GM18870 (cell line): Measurements from ENCODE around the gene ARL8B.

ENCODE experiments used
- ATAC-seq: cut with Tn5 transposase; IDR thresholded peaks from one replicate; pipeline ENCODE4 v1.9.1; 2021; ENCODE audit warnings: moderate library complexity; ENCODE audit not compliant: unreplicated experiment

ARL8B gene

DNA sequence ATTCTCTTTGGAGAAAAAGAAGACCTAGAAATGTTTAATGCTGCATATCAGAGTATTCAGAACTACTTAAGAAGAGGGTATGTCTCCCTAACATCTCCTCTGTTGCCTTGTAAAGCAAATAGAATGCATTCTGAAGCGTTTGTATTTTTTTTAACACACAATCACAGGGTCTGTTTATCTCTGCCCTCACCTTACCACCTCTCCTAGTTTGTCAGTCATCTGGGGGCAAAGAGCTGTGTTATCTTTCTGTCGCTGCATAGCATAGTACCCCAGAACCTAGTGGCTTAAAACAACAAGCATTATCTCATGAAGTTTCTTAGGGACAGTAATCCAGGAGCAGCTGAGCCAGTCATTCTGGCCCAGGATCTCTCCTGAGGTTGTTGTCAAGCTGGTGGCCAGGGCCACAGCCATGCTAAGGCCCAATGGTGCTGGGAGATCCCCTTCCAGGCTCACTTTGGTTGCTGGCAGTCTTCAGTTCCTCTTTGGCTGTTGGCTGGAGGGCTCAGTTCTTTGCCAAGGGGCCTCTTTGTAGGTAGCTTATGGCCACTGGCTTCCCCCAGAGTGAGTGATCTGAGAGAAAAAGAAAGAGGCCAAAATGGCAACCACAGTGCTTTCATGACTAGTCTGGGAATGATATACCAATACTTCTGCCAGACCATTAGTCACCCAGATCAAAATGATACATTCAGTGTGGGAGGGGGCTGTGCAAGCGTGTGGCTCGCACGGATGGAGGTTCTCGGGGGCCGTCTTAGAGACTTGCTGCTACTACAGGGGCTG is 83.3 kb downstream of the ARL8B start:
- peak; percentile 99 for ATAC-seq

DNA sequence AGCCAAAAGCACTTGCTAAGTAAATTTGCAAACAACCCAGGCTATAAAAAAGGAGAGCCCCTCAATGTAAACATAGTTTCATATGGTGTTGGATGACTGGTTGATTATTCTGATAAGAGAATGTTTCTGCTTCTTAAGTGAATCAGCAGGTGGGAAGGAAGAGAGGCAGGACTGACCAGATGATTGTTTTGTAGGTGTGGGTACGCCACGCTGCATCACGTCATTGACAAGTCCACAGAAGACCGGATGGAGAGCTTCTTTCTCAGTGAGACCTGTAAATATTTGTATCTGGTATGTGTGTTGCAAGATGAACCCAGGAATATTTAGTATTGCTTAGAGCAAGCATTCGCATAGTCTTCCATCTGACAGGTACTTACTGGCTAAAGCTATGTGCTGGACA is 88.8 kb downstream of the ARL8B start:
- no peak for ATAC-seq

GRCh38 chr3:5212628-5213573 is 90.8 kb downstream of the ARL8B start:
- no peak for ATAC-seq

- ATAC-seq: no peak
Measured at GRCh38 chr3:5213574-5213966, 91.5 kb downstream of the ARL8B start.

- no peak for ATAC-seq
Measured at GRCh38 chr3:5214352-5214751, 92.3 kb downstream of the ARL8B start.

GRCh38 chr3:5217824-5218595 is 95.9 kb downstream of the ARL8B start:
- ATAC-seq: no peak

- no peak for ATAC-seq
Measured at GRCh38 chr3:5218815-5219214, 96.7 kb downstream of the ARL8B start.

DNA sequence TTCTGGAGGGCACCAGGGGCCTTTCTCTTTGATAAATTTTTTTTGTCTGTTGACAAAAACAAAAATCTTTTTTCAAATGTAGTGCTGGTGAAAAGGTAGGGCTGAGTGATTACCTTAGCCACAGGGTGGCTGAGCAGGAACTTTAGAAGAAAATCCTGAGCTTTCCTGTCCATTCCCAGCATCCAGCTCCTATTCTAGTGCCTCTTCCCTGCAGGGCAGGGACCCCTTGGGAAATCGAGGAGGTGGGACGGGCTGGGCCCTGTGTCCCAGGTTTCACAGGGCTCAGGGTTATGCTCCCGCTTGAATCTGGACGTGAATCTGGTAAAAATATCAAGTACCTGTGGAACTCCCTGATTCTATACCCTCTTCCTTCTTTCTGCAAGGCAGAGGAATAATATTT is 97.1 kb downstream of the ARL8B start:
- ATAC-seq: no peak

DNA sequence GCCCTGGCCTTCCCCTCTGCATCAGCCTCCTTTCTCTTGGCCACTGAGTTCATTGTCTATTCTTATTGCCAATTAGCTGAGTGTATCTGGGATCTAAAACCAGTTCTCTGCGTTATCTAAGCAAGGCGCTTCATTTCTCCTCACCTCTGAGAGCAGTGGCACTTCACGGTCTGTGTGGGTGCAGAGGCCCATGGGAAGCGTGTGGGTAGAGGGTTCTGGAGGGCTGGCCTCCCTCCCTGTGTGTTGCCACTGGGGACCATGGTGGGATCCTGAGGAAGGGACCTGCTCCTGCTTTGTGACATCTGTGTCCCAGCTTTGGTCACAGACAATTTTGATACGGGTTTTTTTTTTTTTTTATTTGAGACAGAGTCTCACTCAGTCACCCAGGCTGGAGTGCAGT is 98.1 kb downstream of the ARL8B start:
- ATAC-seq: no peak

DNA sequence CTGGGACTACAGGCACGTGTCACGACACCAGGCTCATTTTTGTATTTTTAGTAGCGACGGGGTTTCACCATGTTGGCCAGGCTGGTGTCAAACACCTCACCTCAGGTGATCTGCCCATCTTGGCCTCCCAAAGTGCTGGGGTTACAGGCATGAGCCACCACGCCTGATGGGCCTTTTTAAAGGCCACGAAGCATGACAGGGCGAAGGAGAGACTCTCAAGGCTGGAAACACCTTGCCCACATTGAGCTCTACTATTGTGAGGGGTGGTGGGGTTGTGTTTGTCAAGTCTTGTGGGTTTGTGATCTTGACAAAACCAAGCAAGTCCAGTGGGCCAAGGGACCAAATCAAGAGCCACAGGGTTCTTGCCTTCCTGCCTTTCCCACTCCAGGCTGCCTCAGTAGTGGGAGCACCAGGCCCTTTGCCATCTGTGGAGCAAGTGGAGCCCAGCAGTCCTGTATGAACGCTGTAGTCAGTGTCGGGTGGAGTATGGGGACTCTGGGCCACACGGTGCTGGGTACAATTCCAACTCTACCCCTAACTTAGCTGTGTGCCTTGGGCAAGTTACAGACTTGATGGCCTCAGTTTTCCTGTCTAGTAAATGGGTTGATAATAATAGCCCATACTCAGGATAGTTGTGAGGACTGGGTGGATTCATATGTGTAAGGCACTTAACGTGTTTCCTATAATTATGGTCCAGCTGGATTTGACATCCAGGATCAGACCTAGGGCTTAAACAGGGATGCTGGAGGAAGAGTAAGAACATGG is 98.8 kb downstream of the ARL8B start:
- no peak for ATAC-seq

GRCh38 chr3:5221701-5222100 is 99.6 kb downstream of the ARL8B start:
- ATAC-seq: no peak

GRCh38 chr3:5222283-5223005 is 100.4 kb downstream of the ARL8B start:
- no peak for ATAC-seq

GRCh38 chr3:5226783-5227182 is 104.7 kb downstream of the ARL8B start:
- peak; percentile 37 for ATAC-seq

- ATAC-seq: no peak
Measured at GRCh38 chr3:5227812-5228211, 105.7 kb downstream of the ARL8B start.

DNA sequence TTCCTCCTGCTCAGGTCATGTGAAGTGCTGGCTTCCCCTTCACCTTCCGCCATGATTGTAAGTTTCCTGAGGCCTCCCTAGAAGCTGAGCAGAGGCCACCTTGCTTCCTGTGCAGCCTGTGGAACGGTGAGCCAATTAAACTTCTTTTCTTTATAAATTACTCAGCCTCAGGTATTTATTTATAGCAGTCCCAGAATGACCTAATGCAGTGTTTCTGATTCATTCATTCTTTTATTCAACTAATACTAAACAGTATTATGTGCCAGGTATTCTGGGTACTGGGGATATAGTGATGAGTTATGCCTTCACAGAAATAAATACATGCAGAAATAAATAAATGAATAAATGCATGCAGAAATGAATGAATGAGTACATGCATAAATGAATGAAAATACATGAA is 107.3 kb downstream of the ARL8B start:
- ATAC-seq: no peak
